CMK (cell line): ENCODE data around the gene KCNN3.

Experiments
- DNase-seq: peaks from one replicate; pipeline ENCODE4 v3.0.0-alpha.2; 2010; ENCODE audit warnings: low read depth

The KCNN3 gene

DNA sequence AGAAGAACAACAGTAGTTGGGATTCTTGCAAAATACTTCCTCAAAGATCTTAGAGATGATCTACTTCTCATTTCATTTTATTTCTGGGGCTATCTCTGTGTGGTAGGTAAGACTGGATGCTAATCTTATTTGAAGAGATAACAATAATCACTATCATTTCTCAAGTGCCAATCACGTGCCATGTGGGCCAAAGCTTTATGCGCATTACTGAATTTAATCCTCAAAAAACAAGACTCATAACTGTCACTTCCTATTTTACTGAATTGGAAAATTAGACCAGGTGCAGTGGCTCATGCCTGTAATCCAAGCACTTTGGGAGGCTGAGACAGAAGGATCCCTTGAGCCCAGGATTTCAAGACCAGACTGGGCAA, 121.7 kb downstream of the KCNN3 start:
- DNase-seq: no peak

DNA sequence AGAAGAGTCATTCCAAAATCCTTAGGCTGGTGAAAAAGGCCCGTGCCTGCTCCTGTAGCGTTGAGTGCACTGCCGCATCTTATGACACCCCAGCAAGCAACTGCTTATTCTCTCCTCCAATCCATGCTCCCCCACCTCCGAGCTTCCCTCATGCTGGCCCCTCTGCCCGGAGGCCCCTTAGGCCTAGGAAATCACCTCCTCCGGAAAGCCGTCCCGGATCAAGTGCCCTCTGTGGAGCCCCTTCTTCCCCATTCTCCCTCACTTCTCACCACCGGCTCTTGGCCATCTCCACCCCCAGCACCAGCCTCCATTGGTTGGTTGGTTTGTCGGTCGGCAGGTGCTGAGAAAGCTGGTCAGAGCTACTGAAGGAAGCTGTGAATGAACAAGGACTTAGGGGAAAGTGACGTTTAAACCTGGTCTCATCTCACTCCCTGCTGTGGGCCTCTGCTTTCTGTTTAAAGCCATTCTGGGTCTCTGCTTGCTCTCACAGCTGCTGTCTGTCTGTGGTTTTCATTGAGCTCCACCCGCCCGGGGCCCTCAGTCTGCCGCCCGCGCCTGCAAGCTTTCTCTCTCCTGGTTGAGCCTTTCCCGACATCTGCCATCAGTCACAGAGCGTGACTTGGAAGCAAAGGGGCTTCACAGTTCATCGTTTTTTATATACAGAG, 122.2 kb downstream of the KCNN3 start:
- no peak for DNase-seq

DNA sequence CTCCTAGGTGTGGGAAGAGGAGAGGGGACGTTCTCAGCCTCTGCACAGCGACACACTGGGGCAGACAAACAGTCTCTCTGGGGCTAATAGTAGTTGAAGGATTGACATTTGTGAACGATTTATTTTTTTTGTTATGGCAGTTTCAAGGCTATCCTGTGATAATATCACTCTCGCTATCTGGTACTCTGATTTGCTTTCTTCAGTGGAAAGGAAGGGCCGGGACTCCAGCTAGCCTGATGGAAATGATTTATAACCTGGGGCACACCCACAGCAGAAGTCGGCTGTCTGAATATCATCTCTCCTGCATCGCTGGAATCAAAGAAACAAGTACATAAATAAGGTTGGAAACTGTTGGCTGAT, 122.7 kb downstream of the KCNN3 start:
- DNase-seq: no peak

DNA sequence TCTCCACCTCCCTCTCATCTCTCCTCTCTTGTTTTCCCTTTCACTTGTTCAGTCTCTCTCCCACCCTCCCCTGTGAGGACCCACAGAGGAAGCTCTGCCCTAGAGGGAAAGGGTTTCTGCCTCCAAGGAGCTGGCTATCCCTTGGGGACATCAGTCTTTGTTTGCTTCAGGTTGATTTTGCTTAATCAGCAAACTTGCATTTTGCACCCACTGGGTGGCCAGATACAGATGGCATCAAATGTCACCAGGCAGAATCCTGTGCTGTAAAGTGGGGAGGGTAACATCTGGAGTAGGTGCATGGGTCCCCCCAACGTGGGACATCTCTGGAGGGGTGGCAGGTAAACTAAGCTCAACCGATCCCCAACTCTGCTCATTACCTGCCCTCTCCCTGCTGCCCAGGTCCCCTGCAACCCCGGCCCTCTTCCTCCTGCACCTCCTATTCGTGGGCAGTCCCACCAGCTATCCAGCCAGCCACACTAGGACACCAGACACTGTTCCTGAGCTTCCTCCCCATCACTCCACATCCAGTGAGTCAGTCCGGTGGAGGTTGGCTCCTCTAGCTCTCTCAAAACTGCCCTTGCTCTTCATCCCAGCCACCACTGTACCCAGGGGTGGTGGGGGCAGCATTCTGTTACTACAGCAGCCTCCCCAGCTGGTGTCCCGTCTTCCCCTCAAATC, 123.3 kb downstream of the KCNN3 start:
- no peak for DNase-seq

DNA sequence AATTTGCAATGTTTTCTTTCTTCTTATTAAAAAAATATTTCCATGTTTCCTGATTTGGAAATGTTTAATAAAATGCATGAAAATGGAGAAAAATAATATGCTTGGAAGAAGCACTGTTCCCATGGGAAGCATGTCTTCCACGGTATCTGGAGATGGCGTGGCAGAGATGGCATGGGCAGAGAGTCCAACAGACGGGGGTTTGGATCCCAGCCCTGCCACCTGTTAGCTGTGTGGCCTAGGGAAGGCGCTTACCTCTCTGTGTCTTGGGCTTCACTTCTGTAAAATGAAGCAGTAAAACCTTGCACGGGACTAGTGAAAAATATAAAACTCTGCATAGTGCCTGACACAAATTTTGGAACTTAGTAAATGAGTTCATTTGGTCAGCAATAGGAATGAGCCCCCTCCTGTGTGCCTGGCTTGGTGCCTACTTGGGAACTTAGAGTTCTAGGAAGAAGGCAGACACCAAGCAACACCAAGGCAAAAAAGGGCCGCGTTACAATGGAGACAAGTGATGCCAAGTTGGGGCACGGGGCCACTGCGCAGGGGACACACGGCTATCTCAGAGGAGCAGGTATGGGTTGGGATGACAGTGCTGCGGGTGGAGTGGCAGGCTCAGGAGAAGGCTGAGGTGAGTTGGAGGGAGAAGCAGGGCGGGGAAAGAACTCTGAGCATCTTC, 124.2 kb downstream of the KCNN3 start:
- no peak for DNase-seq

DNA sequence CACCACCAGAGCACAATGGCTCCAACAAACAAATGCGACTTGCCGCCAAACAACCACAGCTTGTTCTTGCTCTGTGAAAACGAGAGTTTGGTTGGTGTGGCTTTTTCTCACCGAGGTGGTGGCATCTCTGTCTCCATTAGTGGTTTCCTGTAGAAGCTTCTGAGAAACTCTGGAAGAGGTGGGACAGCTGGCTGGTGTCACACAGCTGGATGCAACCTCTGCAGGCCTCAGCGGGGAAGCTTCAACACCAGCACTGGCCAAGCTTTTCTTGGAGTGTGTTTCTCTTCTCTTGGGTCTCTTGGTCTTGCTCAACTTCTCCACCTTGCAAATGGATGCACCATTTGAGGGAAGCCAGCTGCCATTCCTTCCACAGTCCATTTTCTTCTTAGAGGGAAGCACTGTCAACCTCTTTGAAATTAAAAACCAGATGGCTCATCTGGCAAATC, 124.8 kb downstream of the KCNN3 start:
- DNase-seq: no peak

DNA sequence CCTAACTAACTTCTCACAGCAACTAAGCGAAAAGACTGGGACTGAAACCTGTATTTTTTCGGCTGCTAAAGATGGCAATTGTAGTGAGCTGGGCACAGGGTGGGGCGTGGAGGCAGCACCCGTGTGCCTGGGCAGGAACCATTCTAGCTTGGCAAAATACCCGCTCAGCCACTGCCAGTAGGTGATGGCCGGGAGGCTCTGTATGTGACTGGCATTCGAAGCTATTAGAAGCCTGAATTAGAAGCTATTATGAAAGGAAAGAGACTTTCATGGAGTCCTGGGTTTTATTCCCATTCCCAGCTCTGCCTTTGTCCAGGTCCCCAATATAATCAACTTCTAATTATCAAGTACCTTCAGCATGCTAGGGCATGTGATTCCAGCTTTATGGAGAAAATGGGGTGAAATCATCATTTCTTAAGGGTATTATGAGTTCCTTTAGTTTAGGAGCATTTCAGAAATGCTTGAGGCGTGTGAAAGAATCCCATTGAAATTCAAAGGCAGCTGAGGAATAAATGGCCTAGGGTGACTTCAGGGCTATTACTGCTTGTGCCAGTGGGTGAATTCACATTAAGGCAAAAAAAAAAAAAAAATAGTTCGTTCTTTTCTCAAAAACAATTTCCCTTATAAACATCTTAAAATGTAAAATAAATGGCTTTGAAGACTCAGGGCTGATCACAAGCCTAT, 125.6 kb downstream of the KCNN3 start:
- no peak for DNase-seq

DNA sequence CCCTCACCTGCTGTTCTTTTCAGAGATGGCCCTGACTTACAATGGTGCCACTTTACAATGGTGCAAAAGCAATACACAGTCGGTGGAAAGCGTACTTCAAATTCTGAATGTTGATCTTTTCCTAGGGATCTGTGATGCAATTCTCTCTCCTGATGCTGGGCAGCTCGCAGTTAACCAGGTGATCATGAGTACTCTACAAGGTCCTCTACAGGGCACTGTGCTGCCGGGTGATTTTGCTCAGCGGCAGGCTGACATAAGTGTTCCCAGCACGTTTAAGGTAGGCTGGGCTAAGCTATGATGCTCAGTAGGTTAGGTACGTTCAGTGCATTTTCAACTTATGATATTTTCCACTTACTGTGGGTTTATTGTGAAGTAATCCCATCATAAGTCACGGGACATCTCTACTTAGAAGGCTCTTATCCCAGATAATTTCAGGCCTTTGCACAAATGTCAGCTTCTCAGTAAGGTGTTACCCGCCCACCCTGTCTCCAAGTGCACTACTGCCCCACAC, 126.5 kb downstream of the KCNN3 start:
- no peak for DNase-seq

DNA sequence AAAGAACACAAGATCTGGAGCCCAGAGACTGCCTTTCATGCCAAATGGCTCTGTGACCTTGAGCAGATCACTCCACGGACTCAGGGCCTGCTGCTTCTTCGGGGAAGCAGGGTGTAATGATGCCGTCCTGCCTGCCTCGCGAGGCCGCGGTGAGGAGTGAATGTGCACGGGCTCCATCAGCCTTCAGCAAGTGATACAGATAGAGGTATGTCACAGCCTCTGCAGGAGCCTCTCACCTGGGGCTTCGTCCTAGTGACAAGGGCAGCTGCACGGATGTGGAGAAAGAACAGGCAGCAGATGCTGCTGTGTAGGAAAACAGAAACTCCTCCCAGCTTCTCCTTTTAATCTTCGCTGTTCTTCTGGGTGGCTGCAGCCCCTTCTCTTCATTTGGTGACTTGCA, 127.5 kb downstream of the KCNN3 start:
- DNase-seq: no peak

DNA sequence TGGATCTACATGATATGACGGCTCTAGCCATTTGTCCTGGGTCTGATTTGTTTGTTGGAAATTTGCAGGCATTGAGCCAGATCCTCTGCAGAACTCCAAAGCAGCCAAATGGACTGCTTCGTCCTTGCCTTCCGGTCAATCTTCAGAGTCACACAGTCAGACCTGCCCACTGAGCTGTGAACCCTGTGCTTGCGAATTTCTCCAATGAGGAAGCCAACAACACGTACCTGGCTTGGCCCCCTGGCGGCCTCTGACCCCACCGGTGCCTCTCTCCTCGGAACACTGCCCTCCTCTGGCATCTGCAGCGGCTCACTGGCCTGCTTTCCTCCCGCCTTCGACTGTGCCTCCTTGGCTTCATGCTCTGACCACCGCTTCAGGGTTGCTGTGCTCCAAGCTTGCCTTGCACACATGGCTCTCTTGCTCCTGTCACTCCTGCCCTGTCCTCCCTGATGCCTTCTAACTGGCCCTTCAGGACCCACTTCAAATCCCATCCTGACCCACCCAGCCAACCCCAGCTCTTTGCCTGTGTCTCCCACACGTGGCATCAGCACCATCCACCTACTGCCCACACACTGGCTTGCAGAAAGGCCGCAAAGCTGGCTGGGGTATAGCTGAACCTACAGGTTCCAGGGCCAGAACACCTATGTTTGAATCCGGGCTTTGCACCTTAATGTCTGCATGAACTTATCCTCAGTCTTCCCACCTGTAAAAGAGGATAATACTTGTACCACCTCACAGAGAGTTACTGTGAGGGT, 128.2 kb downstream of the KCNN3 start:
- DNase-seq: no peak

DNA sequence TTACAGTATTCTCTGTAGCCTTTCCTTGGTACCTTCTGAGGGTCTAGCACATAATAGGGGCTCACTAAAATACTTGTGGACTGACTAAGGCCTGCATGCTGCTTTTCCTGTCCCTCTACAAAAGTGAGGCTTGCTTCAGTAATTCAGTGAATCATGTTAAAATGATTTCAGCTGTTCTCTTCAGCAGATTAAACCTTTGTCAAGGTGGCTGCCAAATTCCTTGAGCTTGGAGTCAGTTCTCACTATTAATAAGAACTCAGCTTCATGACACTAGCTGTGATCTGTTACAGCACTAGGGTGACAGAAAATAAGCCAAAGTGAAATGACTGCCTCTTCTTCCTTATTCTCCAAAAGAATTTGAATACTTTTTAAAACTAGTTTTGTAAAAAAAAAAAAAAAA, 128.8 kb downstream of the KCNN3 start:
- no peak for DNase-seq

DNA sequence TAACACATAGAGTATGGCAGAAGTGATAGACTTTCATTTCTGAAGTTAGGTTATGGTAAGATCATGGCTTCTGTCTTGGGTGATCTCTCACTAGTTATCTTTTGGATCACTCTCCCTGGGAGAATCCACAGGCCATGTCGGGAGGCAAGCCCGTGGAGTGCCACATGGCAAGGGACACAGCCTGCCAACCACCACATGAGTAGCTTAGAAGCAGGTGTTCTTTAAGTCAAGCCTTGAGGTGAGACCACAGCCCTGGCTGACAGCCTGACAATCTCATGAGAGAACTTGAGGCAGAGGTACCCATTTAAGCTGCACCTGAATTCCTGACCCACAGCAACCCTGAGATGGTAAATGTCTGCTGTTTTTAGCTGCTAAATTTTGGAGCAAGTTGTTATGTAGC, 130.4 kb downstream of the KCNN3 start:
- no peak for DNase-seq

DNA sequence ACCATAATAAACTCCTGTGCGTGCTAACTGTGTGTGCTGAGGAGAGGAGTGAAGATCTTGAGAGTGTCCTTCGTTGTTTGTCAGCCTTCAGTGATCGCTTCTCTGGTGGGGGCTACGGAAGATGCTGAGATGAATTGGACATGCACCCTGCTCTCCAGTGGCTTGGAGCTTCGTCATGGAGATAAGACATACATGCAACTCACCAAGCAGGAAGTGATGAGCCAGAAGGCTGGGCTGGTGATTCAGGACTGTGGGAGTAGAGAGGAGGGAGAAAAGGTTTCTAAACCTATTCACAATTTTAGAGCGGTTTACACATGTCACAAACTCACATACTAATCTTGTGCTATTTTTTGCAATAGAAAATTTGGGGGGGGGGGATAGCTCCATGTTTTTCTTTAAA, 133.2 kb downstream of the KCNN3 start:
- DNase-seq: no peak

DNA sequence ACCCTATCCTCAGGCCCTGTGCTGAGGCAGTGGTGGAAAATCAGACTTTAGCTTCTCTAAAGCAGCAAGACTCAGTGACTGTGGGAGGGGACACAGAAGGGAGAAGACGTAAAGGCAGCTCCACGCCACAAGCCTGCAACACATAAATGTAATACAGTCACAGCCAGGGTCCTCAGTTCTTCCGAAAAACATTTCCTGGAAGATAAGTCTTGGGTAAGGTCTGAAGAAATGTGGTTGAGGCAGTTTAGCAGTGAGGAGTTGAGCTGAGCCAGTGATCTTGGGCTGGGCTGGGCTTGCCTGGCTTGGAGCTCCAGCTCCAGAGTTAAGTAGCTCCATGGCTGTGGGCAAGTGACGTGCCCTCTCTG, 134.3 kb downstream of the KCNN3 start:
- no peak for DNase-seq

DNA sequence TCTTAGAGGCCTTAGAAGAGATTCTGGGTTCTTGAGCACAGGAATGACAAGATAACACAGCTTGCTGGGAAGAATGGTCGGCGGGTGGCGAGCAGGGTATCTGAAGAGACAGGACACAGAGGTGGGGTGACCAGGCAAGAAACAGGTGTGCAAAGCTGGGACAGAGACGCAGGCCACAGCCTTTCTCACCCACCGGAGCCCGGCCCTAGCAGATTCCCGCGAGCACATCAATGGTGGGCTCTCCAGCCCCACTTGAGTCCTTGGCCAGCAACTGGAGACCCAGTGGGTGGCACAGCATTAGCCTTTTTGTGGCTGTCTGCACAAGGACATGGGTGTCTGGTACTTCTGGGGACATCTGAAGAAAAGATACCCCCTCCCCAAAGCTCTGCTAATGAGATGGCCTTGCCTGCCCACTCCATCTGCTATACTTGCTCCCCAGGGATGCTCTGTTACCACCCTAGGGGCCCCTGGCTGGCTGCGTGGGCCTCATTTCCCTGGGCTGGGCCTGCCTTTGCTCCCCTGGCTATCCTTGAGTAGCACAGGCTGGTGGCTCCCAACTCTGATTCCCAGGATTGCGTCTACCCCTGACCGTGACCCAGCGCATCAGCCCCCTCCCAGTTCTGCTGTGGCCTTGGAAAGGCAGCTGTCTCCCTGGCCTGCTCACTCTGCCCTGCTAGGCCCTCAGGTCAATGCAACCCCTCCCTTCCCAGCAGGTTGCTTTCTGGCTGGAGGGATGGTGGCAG, 134.8 kb downstream of the KCNN3 start:
- no peak for DNase-seq

DNA sequence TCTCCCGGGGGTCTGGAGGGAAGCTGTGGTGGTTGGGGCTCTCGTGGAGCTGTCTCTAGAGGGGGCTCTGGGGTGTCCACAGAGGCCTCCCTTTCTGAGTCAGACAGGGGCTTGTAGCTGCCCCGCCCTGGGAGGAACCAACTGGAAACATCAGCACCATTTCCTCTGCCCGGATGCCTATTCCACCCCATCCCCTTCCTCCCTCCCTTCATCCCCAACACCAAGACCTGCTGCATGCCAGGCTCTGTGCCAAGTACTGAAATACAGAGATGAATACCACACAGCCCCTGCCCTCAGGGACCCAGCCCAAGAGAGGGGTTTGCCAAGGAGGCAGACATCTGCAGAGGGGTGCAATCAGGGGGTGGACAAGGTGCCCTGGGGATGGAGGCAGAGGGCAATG, 136.5 kb downstream of the KCNN3 start:
- no peak for DNase-seq

DNA sequence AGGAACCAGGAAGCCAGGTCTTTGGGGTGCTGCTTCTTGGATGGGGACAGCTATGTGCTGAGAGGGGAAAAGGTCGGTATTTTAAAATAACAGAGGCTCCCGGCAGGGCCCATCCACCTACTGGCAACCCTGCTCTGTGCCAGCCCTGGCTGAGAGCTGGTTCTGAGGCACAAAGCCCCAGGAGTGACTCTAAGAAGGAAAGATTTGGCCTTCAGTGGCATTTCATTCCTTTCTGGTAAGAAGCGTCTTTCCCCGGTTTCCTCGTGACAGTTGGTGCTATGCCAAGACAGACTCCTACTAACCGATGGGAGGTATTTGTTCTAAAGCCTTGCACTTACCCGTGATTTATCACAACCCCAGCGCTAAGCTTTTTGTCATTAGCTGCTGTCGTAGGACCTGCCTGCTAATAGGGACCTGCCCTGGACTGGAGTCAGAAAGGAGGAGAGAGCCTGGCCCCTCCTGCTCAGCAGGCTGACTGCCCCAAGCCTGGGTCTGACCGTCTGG, 139.0 kb downstream of the KCNN3 start:
- DNase-seq: no peak

DNA sequence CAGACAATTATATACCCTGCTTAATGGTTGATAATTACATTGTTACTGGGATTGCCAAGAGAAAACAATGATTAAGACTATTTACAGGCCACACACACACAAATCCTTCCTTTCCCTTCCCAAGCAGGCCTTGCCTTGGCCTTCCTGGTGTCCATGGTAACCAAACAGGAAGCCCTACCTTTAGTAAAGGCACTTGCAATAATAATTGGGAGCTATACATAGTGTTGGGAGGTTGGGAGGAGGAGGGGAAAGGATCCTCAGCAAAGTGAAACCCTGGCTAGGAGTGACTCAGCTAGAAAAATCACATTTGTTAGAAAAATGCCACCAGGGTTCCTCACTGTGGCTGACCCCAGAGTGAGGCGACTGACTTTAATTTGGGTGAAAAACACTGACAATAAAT, 139.8 kb downstream of the KCNN3 start:
- DNase-seq: no peak

DNA sequence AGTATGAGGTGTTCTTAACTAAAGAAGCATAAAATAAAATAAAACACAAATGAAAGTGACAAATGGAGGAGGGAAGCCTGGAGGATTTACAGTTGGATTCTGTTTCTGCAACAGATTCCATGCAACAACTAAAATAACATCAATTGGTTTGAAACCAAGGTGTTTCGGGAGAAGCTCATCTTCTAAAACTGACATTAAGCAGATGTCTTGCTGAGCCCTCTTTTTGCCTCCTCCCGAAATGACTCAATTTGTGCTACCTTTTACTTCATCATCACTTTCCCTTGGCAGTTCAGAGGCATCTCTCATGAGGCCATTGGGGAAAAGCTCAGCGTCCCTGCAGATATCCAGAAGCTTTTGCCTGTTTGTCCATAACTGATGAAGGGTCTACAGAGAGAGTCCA, 140.5 kb downstream of the KCNN3 start:
- DNase-seq: no peak

DNA sequence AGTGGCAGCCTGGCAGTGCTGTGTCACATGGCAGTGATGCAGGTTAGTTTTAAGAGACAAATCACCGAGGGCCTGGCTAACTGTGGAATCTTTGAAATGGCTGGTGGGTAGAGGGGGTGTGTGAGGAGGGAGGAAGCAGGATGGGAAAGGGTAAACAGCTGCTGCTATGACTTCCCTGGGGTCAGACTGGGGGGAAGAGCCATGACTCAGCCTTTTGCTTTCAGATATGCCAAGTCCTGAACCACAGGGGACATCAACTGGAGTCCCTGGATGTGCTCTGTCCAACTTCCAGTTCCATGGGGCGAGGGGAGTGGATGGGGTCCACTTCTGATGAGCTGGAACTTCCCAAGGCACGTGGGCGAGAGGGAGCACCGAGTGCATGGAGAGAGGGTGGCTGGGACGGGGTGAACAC, 141.0 kb downstream of the KCNN3 start:
- DNase-seq: no peak
